GM13976 (cell line): ENCODE data around the gene DNAJC30.
A peak's percentile ranks its signal among the peaks of the same experiment; 100 is the strongest.

ENCODE experiments used
- DNase-seq: peaks from one replicate; pipeline ENCODE4 v3.0.0; 2012; ENCODE audit warnings: low spot score
- CTCF ChIP-seq: IDR thresholded peaks from 2 replicates; pipeline ENCODE4 v1.5.1; 2012; ENCODE audit warnings: borderline replicate concordance, mild to moderate bottlenecking; ENCODE audit not compliant: insufficient read depth; ENCODE audit errors: extremely low read depth, missing control alignments, control extremely low read depth
- in situ Hi-C: fragments of 300-500 bp; cut with MboI; formaldehyde crosslinking; loops from one replicate; pipeline ENCODE4 v1.12.0; 2022; ENCODE audit warnings: low sequenced_read_pairs, mixed read lengths, inconsistent platforms; ENCODE audit not compliant: unreplicated experiment

The DNAJC30 gene

GRCh38 chr7:73703225-73703624 lies 20.0 kb upstream of the DNAJC30 start:
- no peak for DNase-seq
- in situ Hi-C loops: no loop called here
- no peak for TF ChIP-seq CTCF

GRCh38 chr7:73702665-73703064 lies 19.4 kb upstream of the DNAJC30 start:
- no peak for TF ChIP-seq CTCF
- no peak for DNase-seq
- in situ Hi-C loops: no loop called here

- no peak for TF ChIP-seq CTCF
- in situ Hi-C loops: no loop called here
Observed at GRCh38 chr7:73702226-73702625, 19.0 kb upstream of the DNAJC30 start.

DNA sequence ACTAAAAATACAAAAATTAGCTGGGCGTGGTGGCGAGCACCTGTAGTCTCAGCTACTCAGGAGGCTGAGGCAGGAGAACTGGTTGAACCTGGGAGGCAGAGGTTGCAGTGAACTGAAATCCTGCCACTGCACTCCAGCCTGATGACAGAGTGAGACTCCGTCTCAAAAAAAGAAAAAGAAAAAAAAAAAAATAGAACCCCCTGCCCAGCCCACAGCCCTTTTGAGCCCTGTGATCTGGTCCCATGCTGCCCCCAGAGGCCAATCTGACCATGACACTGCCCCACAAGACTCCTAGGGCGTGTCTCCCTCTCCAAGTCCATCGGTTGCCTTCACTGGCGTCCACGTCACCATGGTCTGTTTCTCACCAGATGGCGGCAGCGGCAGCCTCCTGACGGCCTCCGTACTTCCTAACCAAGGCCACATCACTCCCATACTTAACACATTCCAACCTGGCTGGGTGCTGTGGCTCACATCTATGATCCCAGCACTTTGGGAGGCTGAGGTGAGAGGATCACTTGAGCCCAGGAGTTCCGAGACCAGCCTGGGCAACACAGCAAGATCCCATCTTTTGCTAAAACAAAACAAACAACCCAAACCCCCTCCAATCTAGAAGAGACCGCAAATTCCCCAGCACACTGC lies 18.2 kb upstream of the DNAJC30 start:
- in situ Hi-C loops: no loop called here
- peak; percentile 71 for DNase-seq
- no peak for TF ChIP-seq CTCF

More at GRCh38 chr7:73702226-73702625, 19.0 kb upstream of the DNAJC30 start:
- DNase-seq: no peak

- TF ChIP-seq CTCF: no peak
- in situ Hi-C loops: no loop called here
Observed at GRCh38 chr7:73700581-73701134, 17.4 kb upstream of the DNAJC30 start.

DNA sequence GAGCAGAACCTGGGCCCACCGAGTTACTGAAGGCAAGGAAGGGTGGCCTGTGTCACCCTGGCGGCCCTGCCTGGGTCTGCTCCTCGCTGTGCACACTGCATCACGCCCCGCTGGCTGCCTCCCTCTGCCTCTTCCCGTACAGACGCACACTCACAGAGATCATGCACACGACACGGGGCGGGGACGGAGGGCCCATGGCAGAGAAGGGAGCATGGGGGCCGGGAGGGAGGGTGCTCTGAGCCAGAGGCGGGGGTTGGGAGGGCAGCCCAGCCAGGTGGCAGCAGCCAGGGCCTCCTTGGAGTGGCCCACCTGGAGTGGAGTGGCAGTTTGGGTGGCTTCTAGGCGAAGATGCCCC lies 16.8 kb upstream of the DNAJC30 start:
- in situ Hi-C loops: no loop called here
- no peak for TF ChIP-seq CTCF
- DNase-seq: no peak

More at GRCh38 chr7:73700581-73701134, 17.4 kb upstream of the DNAJC30 start:
- no peak for DNase-seq
